GM10847 (cell line): Measurements from ENCODE around the gene PRRC2B.

Source experiments
- POLR2A ChIP-seq: IDR thresholded peaks from 2 replicates; pipeline ENCODE4 v1.6.1; 2011; ENCODE audit not compliant: insufficient read length; ENCODE audit errors: extremely low read depth

The PRRC2B gene

GRCh38 chr9:131502781-131503625, 109.1 kb downstream of the PRRC2B start, which contains the start of gene POMT1:
Gene POMT1, plus strand, starts transcription at chr9:131502918. Its CDS starts 1,301 bp downstream, at chr9:131504219.
- TF ChIP-seq POLR2A = peak; percentile 62

- no peak for TF ChIP-seq POLR2A
These were observed 110.0 kb downstream of the PRRC2B start for GRCh38 chr9:131503626-131504465.

GRCh38 chr9:131505012-131505411, 111.1 kb downstream of the PRRC2B start:
- no peak for TF ChIP-seq POLR2A

- TF ChIP-seq POLR2A = no peak
These were observed 117.5 kb downstream of the PRRC2B start for GRCh38 chr9:131511416-131511815.

GRCh38 chr9:131511880-131512279, 118.0 kb downstream of the PRRC2B start:
- no peak for TF ChIP-seq POLR2A

GRCh38 chr9:131513177-131513576, 119.3 kb downstream of the PRRC2B start:
- no peak for TF ChIP-seq POLR2A

- no peak for TF ChIP-seq POLR2A
These were observed 122.2 kb downstream of the PRRC2B start for GRCh38 chr9:131516100-131516499.

GRCh38 chr9:131516930-131517329, 123.0 kb downstream of the PRRC2B start:
- no peak for TF ChIP-seq POLR2A

GRCh38 chr9:131517761-131518190, 123.9 kb downstream of the PRRC2B start:
- no peak for TF ChIP-seq POLR2A

GRCh38 chr9:131518553-131518952, 124.7 kb downstream of the PRRC2B start:
- TF ChIP-seq POLR2A = no peak

- no peak for TF ChIP-seq POLR2A
These were observed 126.6 kb downstream of the PRRC2B start for GRCh38 chr9:131520503-131520902.

GRCh38 chr9:131521203-131521602, 127.3 kb downstream of the PRRC2B start:
- no peak for TF ChIP-seq POLR2A

- no peak for TF ChIP-seq POLR2A
These were observed 127.9 kb downstream of the PRRC2B start for GRCh38 chr9:131521822-131522221.

GRCh38 chr9:131522257-131523085, 128.6 kb downstream of the PRRC2B start:
- no peak for TF ChIP-seq POLR2A

GRCh38 chr9:131523086-131523388, 129.2 kb downstream of the PRRC2B start:
- TF ChIP-seq POLR2A = no peak
